HepG2 (cell line): ENCODE data around the gene SERPINB1. TPM values are rescaled to one million over a fixed set of nuclear protein-coding genes. Genes with fewer than 3 reads are reported as not detected.

Experiments
- ATAC-seq: fragments of 200-7000 bp; cut with Tn5 transposase; 3 replicates; pipeline ENCODE4 v1.9.1; 2020; ENCODE audit warnings: mild to moderate bottlenecking, moderate library complexity
- BruUV-seq: library from RNA; stranded (reverse); fragments of 400-500 nt; replicated peaks from 2 replicates; lab custom pipeline; 2021; lab: Mats Ljungman, UMichigan
- CTCF ChIA-PET: fragments of 300-600 bp; formaldehyde crosslinking; extraction: SDS; loops from one replicate; lab custom pipeline; 2021; ENCODE audit warnings: low total read pairs, inconsistent platforms, low intra/inter-chr PET ratio; lab: Yijun Ruan, JAX
- POLR2A ChIA-PET: fragments of 350-600 bp; sonication (Branson Sonifier 250); formaldehyde crosslinking; loops from one replicate; lab custom pipeline; 2020; ENCODE audit warnings: antibody characterized with exemption, inconsistent platforms; lab: Yijun Ruan, JAX
- DNase-seq: peaks from one replicate; pipeline ENCODE4 v3.0.0-alpha.2; 2015; ENCODE audit warnings: low spot score
- FAIRE-seq: peaks from 3 replicates; lab custom pipeline; 2011; peaks lifted over from hg19 to GRCh38; lab: Jason Lieb, UNC
- H2AFZ ChIP-seq: one replicate; pipeline ENCODE4 v1.6.1; 2011; ENCODE audit warnings: low read length, inconsistent platforms
- H3K27ac ChIP-seq: fragments of 300-600 bp; 3 replicates; pipeline ENCODE4 v1.8.0; 2011; ENCODE audit warnings: mixed run types, mild to moderate bottlenecking, mixed read lengths, low read length, inconsistent platforms; ENCODE audit not compliant: insufficient read depth; ENCODE audit errors: extremely low read length
- H3K27me3 ChIP-seq, 2 experiments: fragments of 200-600 bp in 1 of 2; 2 replicates in 1 of 2; 3 replicates in 1 of 2; pipeline versions ENCODE4 v1.6.0 to v1.8.0; 2011; ENCODE audit warnings: low read length in 2 of 2, mild to moderate bottlenecking in 2 of 2, moderate library complexity in 2 of 2, inconsistent platforms in 1 of 2; ENCODE audit not compliant: insufficient read depth in 2 of 2, control insufficient read depth in 1 of 2
- H3K36me3 ChIP-seq, 2 experiments: fragments of 200-600 bp in 1 of 2; replicated peaks in 1 of 2; 2 replicates in 1 of 2; 3 replicates in 1 of 2; pipeline versions ENCODE4 v1.5.1 to v1.8.0; 2011; ENCODE audit warnings: low read length in 2 of 2, inconsistent platforms in 1 of 2; ENCODE audit not compliant: insufficient read depth in 2 of 2, control insufficient read depth in 1 of 2
- H3K4me1 ChIP-seq: 2 replicates; pipeline ENCODE4 v1.5.1; 2012; ENCODE audit warnings: low read length, inconsistent platforms; ENCODE audit not compliant: insufficient read depth
- H3K4me2 ChIP-seq: 2 replicates; pipeline ENCODE4 v1.6.0; 2011; ENCODE audit warnings: low read depth, low read length, inconsistent platforms
- H3K4me3 ChIP-seq, 3 experiments: fragments of 200-600 bp in 1 of 3; sonication (generic), shearing (Covaris generic) in 1 of 3; replicated peaks in 1 of 3; 2 replicates each; pipeline ENCODE4 v1.5.1; 2011 to 2016; ENCODE audit warnings: low read length in 3 of 3, inconsistent platforms in 2 of 3, low read depth in 2 of 3, mild to moderate bottlenecking in 2 of 3, control low read depth in 1 of 3, mixed read lengths in 1 of 3; ENCODE audit not compliant: insufficient read depth in 1 of 3
- H3K79me2 ChIP-seq: one replicate; pipeline ENCODE4 v1.6.1; 2011; ENCODE audit warnings: low read length, inconsistent platforms; ENCODE audit not compliant: insufficient read depth
- H3K9ac ChIP-seq: 2 replicates; pipeline ENCODE4 v1.6.0; 2011; ENCODE audit warnings: mild to moderate bottlenecking, low read depth, low read length, inconsistent platforms; ENCODE audit not compliant: insufficient read depth
- H3K9me3 ChIP-seq: 2 replicates; pipeline ENCODE4 v1.5.1; 2012; ENCODE audit warnings: mild to moderate bottlenecking, low read length
- H4K20me1 ChIP-seq: 2 replicates; pipeline ENCODE4 v1.6.0; 2011; ENCODE audit warnings: inconsistent platforms, mild to moderate bottlenecking, low read length, moderate library complexity; ENCODE audit not compliant: insufficient read depth
- HOXA5 ChIP-seq: sonication (generic); formaldehyde crosslinking; IDR thresholded peaks from 2 replicates; pipeline ENCODE4 v1.4.0; 2020; ENCODE audit warnings: missing genetic modification reagents
- IRF2 ChIP-seq: IDR thresholded peaks from 2 replicates; pipeline ENCODE4 v1.6.1; 2018; ENCODE audit warnings: missing genetic modification reagents, missing compliant biosample characterization
- NCOA1 ChIP-seq: sonication (generic); formaldehyde crosslinking; IDR thresholded peaks from 2 replicates; pipeline ENCODE4 v1.9.0; 2021; ENCODE audit warnings: missing genetic modification reagents
- POLR2A ChIP-seq, 2 experiments: IDR thresholded peaks; 2 replicates each; pipeline ENCODE4 v1.6.1; 2011; ENCODE audit warnings: low read depth in 2 of 2, low read length in 2 of 2, mild to moderate bottlenecking in 1 of 2, moderate library complexity in 1 of 2; ENCODE audit not compliant: insufficient read depth in 1 of 2
- SMYD3 ChIP-seq: sonication (generic); formaldehyde crosslinking; IDR thresholded peaks from 2 replicates; pipeline ENCODE4 v1.8.1; 2023; ENCODE audit warnings: mild to moderate bottlenecking, missing genetic modification reagents
- SOX13 ChIP-seq, 3 experiments: fragments of 450-650 bp in 1 of 3; sonication (generic) in 1 of 3; formaldehyde crosslinking in 1 of 3; IDR thresholded peaks in 2 of 3; conservative IDR thresholded peaks in 1 of 3; 2 replicates each; pipeline versions ENCODE4 v1.5.0 to v1.6.1; 2016 to 2020; ENCODE audit warnings: antibody characterized with exemption in 1 of 3, mild to moderate bottlenecking in 1 of 3, missing compliant biosample characterization in 1 of 3, missing genetic modification reagents in 1 of 3, moderate library complexity in 1 of 3
- ZNF24 ChIP-seq: fragments of 450-650 bp; IDR thresholded peaks from 2 replicates; pipeline ENCODE4 v1.6.1; 2017; ENCODE audit warnings: antibody characterized with exemption, mild to moderate bottlenecking
- ZNF629 ChIP-seq: sonication (generic); formaldehyde crosslinking; conservative IDR thresholded peaks from 2 replicates; pipeline ENCODE4 v1.5.0; 2020; ENCODE audit warnings: missing genetic modification reagents
- WGBS: methylation state at CpG from one replicate; pipeline ENCODE4 v1.1.6; 2017; ENCODE audit warnings: low lambda C conversion rate; 5-methylcytosine and 5-hydroxymethylcytosine counted together
- in situ Hi-C: cut with HindIII; loops from 2 replicates; pipeline ENCODE4 v1.10.0; 2017; ENCODE audit warnings: low pct_unique_long_range_greater_than_20kb; ENCODE audit not compliant: extremely low pct_ligation_motif_present
- intact Hi-C: fragments of 100-400 bp; cut with micrococcal nuclease; formaldehyde crosslinking; loops from one replicate; pipeline ENCODE4 v1.10.0; 2022; ENCODE audit not compliant: unreplicated experiment
- polyA plus RNA-seq, 8 experiments: library from polyadenylated mRNA; depleted of rRNA in 3 of 8; stranded (reverse) in 7 of 8; unstranded in 1 of 8; fragments of >200 nt; fragmentation: Illumina TruSeq in 4 of 8; extraction: Trizol in 4 of 8; gene quantifications; 2 replicates each; pipeline versions ENCODE4 v1.2.1 to v1.2.3, GENCODE V29; 2011 to 2016; ENCODE audit warnings: low read depth in 4 of 8, missing spikeins in 1 of 8, mixed read lengths in 1 of 8; ENCODE audit not compliant: insufficient read depth in 1 of 8
- total RNA-seq, 5 experiments: library from RNA; depleted of rRNA; stranded (reverse); fragments of >200 nt; fragmentation: Illumina TruSeq; extraction: Trizol; gene quantifications; 2 replicates each; pipeline ENCODE4 v1.2.3, GENCODE V29; 2016; ENCODE audit warnings: low read depth in 1 of 5
- TF ChIP-seq, protein P1 (sequence below): sonication (generic); formaldehyde crosslinking; IDR thresholded peaks from 2 replicates; pipeline ENCODE4 v1.8.0; 2022; ENCODE audit warnings: mild to moderate bottlenecking, missing genetic modification reagents, moderate library complexity
- TF ChIP-seq, protein P2 (sequence below): sonication (generic); formaldehyde crosslinking; IDR thresholded peaks from 2 replicates; pipeline ENCODE4 v1.5.1; 2020; ENCODE audit warnings: mild to moderate bottlenecking, moderate library complexity, missing genetic modification reagents

Gene SERPINB1
- total and polyA plus RNA-seq, 2 of the 13 experiments (the other 11 are each of a cell fraction or from before 2014, with no cell fraction given) = 41.4 to 60.5 TPM

DNA sequence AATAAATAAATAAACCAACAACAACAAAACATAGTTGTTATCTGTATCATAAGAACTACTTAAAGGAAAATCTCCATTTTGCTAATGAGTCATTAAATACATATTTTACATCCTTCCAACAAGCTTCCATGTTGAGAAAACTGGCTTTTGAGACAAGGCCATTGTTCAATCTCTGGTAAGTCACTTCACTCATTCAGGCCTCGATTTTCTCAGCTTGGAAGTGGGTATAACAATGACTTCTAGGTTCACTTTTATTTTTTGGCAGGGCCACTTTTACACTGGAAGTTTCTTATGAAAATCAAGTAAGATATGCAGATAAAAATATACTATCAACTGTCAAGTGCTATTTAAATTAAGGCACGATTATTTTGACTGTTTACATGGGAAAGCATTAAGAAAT is 46.5 kb downstream of the SERPINB1 start:
- Histone ChIP-seq H3K9me3 (no peaks in the 10 kb centered on the region), H3K4me3 (no peak overlapping the region), H3K4me2 (no peak overlapping the region), H3K79me2 (no peaks in the 10 kb centered on the region), H2AFZ (no peak overlapping the region), H3K27me3 (no peaks in the 10 kb centered on the region), H3K27ac (no peak overlapping the region), H3K4me1 (peaks cover 15% of the 10 kb centered on the region; the same call in 1 of the 2 replicates), H4K20me1 (no peaks in the 10 kb centered on the region), H3K36me3 (no peaks in the 10 kb centered on the region), H3K9ac (no peak overlapping the region)
- DNase-seq (no peak), FAIRE-seq (no peak), ATAC-seq (no peak)
- intact Hi-C loops (no loop called here), in situ Hi-C loops (loop anchor here (5.0 kb wide), 1 partner anchor 47 kb away; the partner anchor contains the start of gene SERPINB1)
- no TSS peak for BruUV-seq
- POLR2A ChIA-PET = interaction anchor here (1.2 kb wide), 1 partner anchor 46 kb away, joined by 3 read pairs; the partner anchor contains the start of gene SERPINB1
- CTCF ChIA-PET = no interaction called here
- TF ChIP-seq ZNF24 (peak; percentile 57; the same call in 1 of the 2 replicates), POLR2A (IDR thresholded peaks at IDR 0.05; ENCODE audit: insufficient read depth in 1 of 2, low read depth in 2 of 2, low read length in 2 of 2) (no peak), NCOA1 (CRISPR knock-in tag) (no peak), HOXA5 (CRISPR knock-in tag) (no peak), ZNF629 (peak; percentile 78), IRF2 (CRISPR knock-in tag) (no peak)
- TF ChIP-seq, protein P1, sequence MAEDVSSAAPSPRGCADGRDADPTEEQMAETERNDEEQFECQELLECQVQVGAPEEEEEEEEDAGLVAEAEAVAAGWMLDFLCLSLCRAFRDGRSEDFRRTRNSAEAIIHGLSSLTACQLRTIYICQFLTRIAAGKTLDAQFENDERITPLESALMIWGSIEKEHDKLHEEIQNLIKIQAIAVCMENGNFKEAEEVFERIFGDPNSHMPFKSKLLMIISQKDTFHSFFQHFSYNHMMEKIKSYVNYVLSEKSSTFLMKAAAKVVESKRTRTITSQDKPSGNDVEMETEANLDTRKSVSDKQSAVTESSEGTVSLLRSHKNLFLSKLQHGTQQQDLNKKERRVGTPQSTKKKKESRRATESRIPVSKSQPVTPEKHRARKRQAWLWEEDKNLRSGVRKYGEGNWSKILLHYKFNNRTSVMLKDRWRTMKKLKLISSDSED = no peak
- WGBS = 75% methylated on average over 2 of the region's 2 CpGs

DNA sequence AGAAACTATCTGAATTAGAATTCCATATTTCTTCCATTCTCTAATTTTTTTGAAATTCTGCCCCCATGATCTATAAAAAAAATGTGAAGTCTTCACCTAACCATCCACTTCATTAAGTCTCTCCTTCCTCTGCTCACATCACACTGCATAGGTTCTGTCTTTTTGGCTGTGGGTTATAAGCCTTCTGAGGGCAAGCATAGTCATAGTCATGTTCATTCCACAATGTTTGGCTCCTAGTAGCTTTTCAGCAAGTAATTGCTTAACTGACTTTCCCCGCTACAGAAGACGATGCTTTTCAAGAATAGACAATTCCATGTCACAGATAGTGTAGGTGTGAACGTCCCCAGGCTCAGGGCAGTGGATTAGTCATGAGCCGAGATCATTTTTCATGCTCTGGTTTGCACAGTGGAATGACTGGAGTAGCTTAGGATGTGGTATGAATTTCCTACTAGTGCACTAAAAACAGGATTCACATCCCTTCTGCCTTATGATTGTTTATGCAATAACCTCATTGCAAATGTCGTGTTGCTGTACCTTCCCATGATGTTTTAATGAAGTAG is 47.4 kb downstream of the SERPINB1 start:
- no peak for ATAC-seq
- no TSS peak for BruUV-seq
- Histone ChIP-seq H3K9me3 (no peaks in the 10 kb centered on the region), H3K4me3 (no peak overlapping the region), H3K79me2 (no peaks in the 10 kb centered on the region), H3K27me3 (no peaks in the 10 kb centered on the region), H4K20me1 (no peaks in the 10 kb centered on the region), H2AFZ (no peak overlapping the region), H3K4me1 (peaks cover 15% of the 10 kb centered on the region; the same call in 1 of the 2 replicates), H3K9ac (no peak overlapping the region), H3K27ac (no peak overlapping the region), H3K4me2 (no peak overlapping the region), H3K36me3 (no peaks in the 10 kb centered on the region)
- intact Hi-C loops (no loop called here), in situ Hi-C loops (loop anchor here (5.0 kb wide), 1 partner anchor 118 kb away; no protein-coding TSS in a partner anchor)
- DNase-seq = no peak
- POLR2A ChIA-PET = interaction anchor here (1.5 kb wide), 2 partner anchors 45 to 47 kb away, joined by 5 to 7 read pairs; partner anchors contain the start of gene SERPINB1
- 90% methylated on average over 5 of the region's 5 CpGs for WGBS
- no peak for FAIRE-seq
- CTCF ChIA-PET = no interaction called here
- TF ChIP-seq, protein P2, sequence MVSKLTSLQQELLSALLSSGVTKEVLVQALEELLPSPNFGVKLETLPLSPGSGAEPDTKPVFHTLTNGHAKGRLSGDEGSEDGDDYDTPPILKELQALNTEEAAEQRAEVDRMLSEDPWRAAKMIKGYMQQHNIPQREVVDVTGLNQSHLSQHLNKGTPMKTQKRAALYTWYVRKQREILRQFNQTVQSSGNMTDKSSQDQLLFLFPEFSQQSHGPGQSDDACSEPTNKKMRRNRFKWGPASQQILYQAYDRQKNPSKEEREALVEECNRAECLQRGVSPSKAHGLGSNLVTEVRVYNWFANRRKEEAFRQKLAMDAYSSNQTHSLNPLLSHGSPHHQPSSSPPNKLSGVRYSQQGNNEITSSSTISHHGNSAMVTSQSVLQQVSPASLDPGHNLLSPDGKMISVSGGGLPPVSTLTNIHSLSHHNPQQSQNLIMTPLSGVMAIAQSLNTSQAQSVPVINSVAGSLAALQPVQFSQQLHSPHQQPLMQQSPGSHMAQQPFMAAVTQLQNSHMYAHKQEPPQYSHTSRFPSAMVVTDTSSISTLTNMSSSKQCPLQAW (CRISPR knock-in tag) = no peak
- no peak for TF ChIP-seq SMYD3
- TF ChIP-seq SOX13 (IDR thresholded peaks at IDR 0.05) = no peak
- no peak for TF ChIP-seq SOX13 (CRISPR knock-in tag; conservative IDR thresholded peaks at IDR 0.05 in 1 of 2, IDR thresholded peaks at IDR 0.05 in 1 of 2)
